GM15510 (cell line): Measurements from ENCODE around the gene NELL1.

ENCODE experiments used
- POLR2A ChIP-seq: IDR thresholded peaks from 3 replicates; pipeline ENCODE4 v1.6.1; 2011; ENCODE audit warnings: borderline replicate concordance; ENCODE audit not compliant: insufficient read length; ENCODE audit errors: extremely low read depth

The NELL1 gene

DNA sequence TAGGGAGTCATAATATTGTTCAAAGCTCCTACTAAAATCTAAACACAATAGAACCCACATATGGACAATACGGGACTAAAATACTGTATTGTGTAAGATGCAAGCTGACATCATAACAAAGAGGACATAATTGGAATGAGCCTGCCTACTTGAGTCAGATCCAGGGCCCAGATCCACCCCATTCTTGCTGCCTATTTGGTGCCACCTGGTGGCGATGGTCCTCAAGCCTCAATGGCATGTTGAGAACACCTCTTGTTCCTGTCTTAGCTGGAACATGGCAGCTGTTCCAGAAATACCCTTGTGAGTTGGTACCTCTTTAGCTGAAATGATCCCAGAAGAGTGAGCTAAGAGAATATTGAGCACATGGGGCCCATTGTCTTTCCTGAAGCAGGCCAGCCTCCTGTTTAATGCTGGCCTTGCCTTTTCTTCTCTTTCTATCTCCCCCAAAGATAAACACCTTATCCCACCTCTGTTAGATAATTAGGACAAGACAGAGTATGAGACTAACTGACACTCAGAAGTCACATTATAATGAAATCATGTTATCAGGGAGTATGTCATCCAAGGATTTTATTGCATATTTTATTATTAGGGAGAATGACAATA, 842.6 kb downstream of the NELL1 start:
- no peak for TF ChIP-seq POLR2A

DNA sequence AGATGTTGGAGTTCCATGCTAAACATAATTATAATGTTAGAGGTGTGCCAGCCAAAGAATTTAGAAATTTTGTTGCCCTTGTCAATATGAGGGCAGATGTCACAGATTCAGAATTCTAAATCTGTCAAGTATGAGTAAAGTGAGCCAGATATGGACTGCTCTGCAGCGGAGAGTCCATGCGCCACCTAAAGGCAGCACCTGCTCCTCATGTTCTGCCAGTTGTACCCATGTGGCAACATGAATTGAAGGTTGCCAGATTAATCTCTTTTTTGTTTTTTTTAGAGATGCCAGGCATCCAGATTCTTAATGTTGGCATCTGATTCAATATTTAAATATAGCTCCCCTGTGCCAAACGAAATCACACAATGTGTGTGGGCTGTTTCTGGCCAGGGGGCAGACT, 844.9 kb downstream of the NELL1 start:
- TF ChIP-seq POLR2A = no peak

DNA sequence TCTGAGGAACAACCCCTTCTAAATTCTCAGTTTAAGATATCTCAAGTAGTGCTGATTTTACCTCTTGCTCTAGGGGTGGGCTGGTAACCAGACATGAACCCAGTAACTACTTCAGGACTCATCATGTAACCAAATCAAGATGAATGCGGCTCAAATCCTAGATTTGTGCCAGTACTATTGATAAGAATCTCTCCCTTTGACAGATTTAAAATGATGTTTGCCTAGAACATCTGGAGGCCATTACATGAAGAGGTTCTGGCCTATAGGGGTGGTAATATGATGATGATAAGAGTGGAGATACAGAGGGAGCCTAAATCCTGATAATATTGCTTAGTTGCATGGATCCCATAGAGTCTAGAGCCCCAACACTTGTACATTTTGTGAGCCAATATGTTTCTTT, 850.9 kb downstream of the NELL1 start:
- TF ChIP-seq POLR2A = no peak

DNA sequence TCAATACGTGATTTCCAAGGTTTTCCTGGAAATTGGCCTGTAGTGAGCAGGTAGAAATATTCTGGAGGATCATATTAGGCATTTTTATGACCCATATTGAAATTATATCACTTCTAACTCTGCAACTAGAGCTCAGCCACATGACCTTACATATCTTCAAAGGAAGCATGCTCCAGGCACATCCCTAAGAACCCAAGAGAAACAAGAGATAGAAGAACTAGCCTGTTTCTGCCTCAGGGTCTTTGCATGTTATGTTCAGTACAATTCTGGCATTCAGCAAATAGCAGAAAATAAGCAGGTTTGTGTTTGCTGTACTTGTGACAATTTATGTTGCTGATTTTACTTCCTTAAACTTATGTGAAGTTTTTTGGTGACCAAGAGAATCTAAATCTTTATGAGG, 859.8 kb downstream of the NELL1 start:
- TF ChIP-seq POLR2A = no peak

DNA sequence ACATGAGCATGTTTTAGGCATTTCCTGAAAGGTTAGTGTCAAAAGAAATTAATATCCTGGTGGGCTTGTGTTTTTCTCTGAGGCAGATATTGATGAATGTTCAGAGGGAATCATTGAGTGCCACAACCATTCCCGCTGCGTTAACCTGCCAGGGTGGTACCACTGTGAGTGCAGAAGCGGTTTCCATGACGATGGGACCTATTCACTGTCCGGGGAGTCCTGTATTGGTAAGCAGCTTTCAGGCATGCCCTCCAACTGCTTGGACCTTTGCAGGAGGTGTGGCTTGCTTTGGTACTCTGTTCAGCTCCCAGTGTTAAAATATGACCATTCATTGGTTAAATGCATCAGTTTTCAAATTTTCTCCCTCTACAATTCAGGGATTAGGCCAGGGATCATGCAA, 864.9 kb downstream of the NELL1 start:
- TF ChIP-seq POLR2A = no peak

DNA sequence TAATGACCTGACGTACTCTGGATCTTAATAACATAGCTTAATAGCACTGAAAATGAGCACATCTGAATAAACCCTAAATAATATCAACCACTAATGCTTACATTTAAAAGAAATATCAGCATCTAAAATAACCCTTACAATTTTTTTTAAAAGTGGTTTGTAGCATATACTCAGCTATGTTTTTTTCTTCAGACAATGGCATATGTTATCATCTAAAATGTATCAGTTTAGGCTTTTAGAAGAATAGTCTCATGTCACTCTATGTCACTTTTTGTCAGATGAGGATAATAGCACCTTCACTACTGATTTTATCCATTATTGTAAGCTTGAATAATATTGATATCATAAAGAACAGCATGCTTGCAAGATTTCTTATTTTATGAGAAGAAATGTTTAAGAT, 868.6 kb downstream of the NELL1 start:
- TF ChIP-seq POLR2A = no peak

DNA sequence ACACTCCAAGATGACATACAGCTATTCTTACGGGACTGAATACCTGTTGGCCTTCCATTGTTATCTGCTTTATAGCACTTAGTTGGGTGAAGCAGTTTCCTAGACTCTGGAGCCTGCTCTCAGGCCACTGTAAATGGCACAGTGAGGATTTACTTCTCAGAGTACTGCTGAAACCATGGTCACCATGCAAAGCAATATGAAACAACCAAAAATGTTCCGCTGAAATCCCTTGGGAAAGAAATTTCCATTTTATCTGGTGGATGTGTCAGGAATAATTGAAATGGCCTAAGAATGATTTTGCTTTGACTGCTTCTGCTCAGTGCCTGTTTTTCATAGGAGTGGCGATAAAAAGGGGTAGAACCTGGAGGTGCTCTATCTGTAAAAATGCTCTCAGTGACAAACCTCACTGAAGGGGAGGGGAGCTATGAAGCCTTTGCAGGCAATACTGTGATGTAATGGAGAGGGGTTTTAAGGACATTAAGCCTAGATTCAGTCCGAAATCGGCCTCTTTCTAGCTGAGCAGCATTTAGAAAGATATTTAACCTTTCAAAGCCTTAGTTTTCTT, 871.9 kb downstream of the NELL1 start:
- TF ChIP-seq POLR2A = no peak

DNA sequence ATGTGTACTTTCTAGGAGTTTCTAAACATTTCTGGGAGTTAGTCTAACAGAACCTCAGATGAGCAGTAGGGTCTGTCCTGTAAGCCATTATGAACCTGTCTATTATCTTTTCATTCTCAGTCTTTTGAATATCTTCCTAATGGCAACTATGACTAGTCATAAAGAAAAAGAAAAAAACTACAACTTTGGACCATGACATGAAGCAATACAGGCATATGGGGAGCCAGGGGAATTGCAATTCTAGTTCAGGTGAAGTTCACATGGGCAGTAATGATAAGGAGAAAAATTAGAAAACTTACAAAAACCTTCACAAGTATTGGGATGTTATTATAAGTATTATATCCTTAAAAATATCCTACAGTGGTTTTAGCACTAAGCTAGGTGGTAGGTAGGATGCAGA, 874.5 kb downstream of the NELL1 start:
- no peak for TF ChIP-seq POLR2A

DNA sequence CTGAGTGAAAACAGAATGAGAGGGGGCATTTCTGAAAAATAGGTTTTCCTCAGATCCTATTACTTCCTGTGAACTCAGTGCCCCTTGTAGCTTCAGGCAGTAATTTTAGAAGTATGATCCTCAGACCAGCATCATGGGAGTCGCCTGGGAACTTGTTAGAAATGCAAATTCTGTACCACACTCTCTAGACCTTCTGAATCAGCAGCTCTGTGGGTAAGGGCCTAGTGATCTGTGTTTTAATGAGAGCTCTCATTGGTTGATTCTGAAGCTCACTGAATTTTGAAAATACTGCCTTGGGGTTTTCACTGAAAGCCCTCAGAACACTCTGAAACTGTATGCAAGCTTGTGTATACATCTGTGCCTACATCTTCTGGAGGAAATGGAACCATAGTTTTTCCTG, 876.3 kb downstream of the NELL1 start:
- no peak for TF ChIP-seq POLR2A

DNA sequence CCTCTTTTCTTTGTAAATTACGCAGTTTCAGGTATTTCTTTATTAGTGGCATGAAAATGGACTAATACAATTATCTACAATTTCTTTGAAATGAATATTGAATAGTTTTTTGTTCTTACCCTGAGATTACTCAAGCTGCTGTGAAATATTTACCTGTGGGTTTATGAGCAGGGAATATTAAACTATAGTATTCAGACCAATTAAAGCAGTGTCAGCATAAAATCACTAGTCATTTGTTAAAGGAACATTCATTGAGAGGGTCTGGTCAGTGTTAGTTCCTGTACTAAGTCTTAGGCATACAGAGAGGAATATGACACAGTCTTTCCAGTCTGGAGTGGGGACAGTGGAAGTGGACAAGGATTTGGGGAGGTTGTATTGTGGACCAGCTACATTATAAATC, 877.3 kb downstream of the NELL1 start:
- TF ChIP-seq POLR2A = no peak

DNA sequence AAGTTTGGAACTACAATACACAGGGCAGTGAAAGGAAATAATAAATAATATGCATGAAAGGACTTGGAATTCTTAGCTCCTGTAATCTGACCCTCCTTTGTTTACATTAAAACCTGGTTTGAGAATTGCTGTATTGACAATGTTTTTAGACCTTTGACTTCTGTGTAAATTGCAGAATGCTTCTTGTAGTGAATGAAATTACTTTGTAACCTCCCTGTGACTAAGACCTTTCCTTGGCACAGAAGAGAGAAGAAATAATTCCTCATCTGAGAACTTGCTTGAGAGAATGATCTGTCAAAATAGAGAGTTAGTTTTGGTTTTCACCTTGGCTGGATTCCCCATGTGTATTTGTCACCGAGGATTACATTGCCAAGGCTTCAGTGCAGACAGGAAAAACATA, 883.5 kb downstream of the NELL1 start:
- no peak for TF ChIP-seq POLR2A

DNA sequence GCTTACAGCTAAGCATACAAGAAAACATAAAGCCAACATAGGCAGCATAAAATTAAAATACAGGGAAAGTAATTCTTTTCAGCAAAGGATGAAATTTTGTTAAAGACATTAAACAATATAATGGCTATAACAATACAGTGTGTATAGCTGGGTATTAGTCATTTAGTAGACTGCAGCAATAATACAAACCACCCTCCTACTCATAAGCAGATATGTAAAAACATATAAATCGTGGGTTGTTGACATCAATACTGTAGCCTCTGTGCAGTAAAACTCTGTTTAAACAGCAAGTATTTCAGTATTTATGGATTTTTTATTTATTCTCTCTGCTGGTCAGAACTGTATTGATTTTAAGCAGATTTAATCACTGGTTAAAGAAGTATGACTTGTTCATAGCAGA, 884.4 kb downstream of the NELL1 start:
- TF ChIP-seq POLR2A = no peak

DNA sequence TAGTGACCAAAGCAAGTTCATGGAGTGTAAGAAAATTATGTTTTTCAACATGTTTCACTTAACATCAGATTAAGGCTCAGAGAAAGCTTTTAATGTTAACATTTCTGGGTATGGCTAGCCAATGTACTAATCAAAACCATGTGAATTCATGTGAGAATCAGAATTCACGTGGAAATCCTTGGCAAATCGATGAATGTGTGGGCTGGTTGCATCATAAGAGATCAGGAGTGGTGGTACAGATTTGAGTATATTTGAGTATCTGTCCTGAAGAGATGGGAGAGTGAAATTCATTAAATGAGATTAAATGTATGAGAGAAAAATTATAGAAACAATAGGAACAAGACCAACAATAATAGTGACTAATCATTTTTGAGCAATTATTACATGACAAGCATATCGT, 884.9 kb downstream of the NELL1 start:
- TF ChIP-seq POLR2A = no peak

DNA sequence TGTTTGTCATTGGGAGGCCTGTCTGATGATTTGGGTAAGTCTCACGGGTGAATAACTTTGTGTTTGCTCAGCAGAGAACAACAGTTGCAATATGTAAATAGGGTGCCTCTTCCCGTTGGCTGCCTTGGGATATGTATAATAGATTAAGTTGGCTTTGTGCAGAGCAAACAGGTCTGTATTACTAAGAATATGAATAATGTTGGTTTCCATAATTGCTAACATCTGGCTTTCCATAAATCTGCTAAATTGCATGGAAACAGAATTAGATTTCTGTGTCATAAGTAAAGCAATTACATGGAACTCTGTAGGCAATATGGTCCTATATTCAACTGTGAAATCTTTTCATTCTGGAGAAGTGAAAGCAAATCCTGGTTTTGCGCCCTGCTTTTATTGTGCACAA, 887.5 kb downstream of the NELL1 start:
- no peak for TF ChIP-seq POLR2A

DNA sequence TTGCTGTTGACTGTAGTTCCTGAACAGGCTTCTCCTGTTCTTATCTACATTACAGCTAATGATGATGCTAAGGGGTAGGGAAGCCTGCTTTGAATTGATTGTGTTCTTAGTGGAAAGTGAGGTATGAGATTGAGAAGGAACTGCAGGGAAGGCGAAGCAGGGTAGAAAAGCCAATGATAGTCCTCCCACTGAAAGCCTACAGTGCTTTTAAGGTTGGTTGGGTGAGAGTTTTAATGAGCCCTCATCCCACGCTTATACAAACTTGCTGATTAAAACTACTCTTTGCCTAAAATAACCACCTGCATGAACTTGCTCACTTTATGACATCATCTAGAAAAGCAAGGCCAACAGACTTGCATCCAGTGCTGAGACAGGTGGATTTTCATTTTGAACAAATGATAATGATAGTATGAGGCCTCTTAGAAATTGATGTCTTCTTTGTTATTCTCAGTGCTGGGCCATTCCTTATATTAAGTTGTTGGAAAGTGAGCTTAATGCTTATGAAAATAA, 891.1 kb downstream of the NELL1 start:
- TF ChIP-seq POLR2A = no peak

DNA sequence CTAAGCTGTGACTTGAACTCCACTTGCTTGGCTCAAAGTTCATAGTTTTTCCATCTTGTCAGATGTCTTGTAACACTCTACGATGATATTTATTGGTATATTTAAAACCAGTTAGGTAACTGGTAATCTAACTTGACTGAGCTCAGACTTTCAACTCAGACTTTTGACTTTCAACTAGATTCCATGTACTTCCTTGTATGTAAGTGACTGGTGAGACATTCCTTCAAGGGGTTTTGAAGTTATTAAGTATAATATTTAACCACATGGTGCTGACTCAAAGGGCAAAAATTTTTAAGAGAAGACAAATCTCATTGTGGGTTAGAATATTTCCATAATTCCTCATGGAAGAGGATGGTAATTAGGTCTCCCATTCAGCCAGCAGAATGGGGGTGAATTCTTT, 892.2 kb downstream of the NELL1 start:
- TF ChIP-seq POLR2A = no peak

DNA sequence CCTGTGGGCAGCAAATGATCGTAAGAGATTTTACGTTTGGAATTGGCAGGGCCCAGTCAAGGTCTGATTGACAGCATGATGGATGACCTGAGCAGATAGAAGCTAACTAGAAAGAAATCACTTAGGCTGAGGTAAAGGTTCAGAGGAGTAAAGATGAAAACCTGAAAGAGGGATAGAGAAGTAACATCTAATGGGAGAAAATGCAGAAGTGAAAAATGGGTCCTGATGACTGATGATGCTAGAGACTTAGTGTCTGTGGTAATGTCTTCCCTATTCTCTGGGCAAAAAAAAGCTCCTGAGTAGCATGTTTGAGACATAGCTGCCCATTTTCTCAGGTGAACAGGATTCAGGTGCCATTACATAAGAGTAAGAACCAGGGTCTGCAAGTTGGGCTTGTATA, 894.7 kb downstream of the NELL1 start:
- TF ChIP-seq POLR2A = no peak
